ENCODE results near the gene ARAP2.

ARAP2 gene

GRCh38 chr4:36180206-36180605 is 64.1 kb downstream of the ARAP2 start:
- no peak for DNase-seq (ENCODE audit: low read depth)

GRCh38 chr4:36178484-36178883 is 65.8 kb downstream of the ARAP2 start:
- no peak for DNase-seq (ENCODE audit: low read depth)

DNA sequence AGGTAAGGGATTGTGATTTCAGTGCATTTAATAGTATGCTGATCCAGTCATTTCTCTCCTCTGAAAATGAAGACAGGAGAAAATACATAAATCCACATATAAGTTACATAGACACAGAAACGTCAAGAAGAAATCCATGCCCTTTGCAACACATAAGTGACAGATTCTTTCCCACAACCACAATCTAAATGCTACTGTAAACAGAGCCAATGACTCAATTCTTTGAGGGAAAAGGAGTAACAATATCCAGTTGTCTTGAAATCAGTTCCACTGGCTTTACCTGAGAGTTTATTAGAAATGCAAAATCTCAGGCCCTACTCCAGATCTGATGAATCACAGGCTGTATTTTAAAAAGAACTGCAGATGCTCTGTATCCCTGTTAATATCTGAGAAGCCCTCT is 66.4 kb downstream of the ARAP2 start:
- peak; percentile 16 for DNase-seq (ENCODE audit: low read depth)

GRCh38 chr4:36174570-36174969 is 69.7 kb downstream of the ARAP2 start:
- no peak for DNase-seq (ENCODE audit: low read depth)

DNA sequence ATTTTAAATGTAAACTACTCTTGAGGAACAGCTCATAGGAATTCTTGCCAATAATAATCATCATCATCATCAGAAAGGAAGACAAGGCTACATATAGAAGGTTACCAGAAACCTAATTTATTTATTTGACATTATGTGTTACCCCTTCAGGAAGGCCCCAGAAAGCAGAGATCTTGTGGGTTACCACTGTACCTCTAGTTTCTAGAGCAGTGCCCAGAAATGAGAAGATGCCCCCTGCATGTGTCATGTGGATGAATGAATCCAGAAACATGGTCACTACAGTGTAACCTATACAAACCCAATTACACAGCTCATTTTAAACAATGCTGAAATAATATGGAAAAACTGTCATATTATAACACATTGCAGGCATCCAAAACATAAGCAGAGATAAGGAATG is 70.4 kb downstream of the ARAP2 start:
- no peak for DNase-seq (ENCODE audit: low read depth)

DNA sequence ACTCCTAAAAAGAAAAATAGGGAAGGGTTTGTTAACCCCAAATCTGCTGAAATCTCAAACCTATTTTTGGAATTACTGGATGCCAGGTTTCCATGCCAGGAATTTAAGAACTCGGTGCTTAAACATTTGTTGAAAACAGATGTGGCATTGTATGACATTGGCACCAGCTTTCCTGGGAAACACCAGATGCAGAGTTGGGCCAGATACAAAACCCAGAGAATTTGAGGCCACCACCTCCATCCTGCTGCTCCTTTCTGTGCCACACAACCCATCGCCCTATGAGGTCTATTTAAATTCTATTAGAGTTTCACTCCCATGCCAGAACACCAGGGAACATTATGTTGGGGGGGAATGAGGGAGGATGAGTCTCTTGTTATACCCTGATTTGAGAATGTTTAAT is 71.7 kb downstream of the ARAP2 start:
- DNase-seq (ENCODE audit: low read depth): no peak

GRCh38 chr4:36168127-36168878 is 76.0 kb downstream of the ARAP2 start:
- DNase-seq (ENCODE audit: low read depth): peak; percentile 6

DNA sequence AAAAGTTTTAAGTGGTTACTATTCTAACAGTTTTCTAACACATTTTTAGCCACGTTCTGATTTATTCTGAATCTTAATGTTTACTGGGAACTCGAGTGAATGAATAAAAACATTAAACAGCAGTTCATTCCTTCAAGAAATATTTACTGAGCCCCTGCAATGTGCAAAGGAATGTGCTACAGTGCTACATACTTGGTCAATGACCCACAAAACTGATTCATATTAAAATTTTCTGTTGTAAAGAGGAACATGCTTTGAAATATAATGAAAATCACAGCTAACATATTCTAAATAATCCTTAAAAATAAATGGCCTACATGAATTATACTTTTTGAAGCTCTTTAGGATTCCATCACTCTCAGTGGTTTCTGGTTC is 78.7 kb downstream of the ARAP2 start:
- DNase-seq (ENCODE audit: low read depth): peak; percentile 36

DNA sequence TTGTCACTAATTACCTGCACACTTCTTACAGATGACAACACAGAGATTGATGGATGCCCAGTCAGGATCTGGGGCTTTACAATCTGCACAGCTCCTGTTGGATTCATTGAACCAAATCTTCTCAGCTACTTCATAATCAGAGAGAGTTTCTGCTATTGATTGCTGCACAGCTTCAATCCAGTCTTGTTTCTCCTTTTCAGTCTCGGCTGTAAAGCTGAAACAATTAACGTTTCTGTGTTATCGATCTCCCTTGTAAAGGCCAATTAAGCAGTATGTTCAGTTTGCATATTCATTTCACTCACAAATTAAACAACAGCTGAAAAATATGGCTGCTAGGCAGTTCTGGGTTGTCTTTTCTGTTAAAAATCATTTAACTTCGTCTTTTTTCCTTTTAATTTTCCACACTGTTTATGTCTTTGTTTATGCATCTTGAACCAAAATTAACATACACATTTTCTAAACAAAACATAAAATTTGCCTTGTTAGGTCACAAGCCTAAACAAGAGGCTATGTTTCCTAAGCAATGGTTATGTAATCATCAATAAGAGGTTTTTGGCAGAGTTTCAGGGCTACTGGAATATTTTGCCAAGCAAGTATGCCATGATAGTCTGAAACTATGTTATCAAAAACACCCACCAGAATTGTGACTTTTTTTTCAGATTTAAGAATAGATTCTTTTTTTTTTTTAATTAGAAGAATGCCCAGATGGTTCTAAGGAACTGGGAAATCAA is 79.2 kb downstream of the ARAP2 start:
- DNase-seq (ENCODE audit: low read depth): peak; percentile 29

GRCh38 chr4:36163198-36163597 is 81.1 kb downstream of the ARAP2 start:
- DNase-seq (ENCODE audit: low read depth): no peak

GRCh38 chr4:36159208-36159607 is 85.1 kb downstream of the ARAP2 start:
- no peak for DNase-seq (ENCODE audit: low read depth)

DNA sequence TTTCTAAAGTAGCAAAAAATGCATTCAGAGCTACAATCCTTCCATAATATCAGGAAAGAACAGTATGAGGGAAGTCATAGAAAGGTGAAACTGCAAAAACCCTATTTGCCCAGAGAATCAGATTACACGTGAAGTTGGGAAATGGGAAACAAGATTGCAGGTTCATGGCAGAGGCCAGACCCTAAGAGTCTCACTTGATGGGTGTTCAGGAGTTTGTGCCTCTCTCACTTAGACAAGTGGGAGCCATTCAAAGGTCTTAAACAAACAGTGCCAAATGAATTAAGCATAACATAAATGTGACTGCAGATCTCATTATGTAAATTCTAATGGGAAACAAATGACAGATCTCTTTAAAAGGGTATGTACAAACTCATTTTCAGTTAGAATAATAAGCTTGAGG is 91.6 kb downstream of the ARAP2 start:
- DNase-seq (ENCODE audit: low read depth): no peak

DNA sequence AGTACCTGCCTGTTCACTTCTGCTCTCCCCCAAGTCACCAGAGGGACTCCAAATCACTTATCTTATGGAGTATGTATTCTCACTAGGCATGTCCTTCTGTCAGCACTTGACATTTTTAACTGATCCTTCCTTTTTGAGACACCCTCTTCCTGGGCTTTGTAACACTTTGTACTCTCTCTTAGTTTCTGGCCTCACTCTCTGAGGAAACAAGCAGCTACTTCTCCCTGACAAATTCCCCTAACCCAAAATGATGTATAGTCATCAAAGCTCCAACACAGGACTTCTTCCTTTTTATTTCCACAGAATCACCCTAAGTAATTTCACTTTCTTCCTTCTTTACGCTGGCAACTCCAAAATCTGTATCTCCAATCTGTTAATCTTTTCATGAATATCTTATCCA is 101.8 kb downstream of the ARAP2 start:
- DNase-seq (ENCODE audit: low read depth): no peak

DNA sequence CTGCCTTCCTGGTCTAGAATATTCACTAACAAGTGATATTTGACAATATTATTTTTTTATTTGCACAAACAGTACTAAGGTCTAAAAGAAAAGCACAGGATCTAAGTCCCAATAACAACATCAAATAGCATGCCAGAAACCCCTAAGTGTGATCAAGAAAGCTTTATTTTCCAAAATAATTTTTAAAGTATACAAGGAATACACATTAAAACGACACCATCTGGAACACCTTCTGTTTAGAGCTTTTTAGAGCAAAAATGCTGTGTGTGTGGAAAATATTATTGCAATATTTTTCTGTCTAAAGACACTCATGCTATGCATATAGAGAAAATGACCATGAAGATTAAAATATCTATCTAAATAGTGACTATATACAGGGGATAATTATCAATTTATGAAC is 103.1 kb downstream of the ARAP2 start:
- no peak for DNase-seq (ENCODE audit: low read depth)

GRCh38 chr4:36140421-36140820 is 103.9 kb downstream of the ARAP2 start:
- DNase-seq (ENCODE audit: low read depth): no peak

DNA sequence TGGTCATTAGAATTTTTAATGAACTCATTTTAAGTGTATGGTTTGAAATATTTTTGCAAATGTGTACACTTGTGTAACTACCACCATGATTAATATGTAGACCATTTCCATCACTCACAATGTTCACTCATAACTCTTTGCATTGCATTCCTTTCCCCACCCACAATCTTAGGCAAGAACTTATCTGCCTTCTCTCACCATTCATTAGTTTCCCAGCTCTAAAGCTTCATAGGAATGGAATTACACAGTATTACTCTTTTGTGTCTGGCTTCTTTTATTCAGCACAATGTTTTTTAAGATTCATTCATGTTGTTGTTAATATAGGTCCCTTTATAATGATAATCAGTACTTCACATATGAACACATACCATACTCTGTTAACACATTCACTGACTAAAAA is 106.1 kb downstream of the ARAP2 start:
- DNase-seq (ENCODE audit: low read depth): peak; percentile 69

DNA sequence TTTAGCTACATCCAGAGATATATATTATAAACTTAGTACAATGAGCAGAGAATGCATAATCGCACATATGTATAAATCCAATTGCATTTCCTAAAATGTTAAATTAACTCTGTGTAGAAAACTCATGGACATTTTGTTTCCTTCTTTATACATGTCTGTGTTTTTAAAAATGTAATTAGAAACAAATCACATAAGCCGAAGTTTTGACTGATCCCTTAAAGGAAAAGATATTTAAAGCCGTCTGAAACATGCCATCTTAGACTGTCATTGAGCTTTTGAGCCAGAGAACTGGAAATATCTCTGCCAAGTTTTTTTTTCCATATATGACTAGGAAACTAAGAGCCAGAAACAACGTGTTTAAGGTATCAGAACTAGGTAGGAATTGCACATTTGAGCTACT is 107.0 kb downstream of the ARAP2 start:
- DNase-seq (ENCODE audit: low read depth): no peak

- DNase-seq (ENCODE audit: low read depth): no peak
These were observed 110.7 kb downstream of the ARAP2 start for GRCh38 chr4:36133658-36134057.

GRCh38 chr4:36133086-36133485 is 111.2 kb downstream of the ARAP2 start:
- no peak for DNase-seq (ENCODE audit: low read depth)

GRCh38 chr4:36130641-36131040 is 113.7 kb downstream of the ARAP2 start:
- DNase-seq (ENCODE audit: low read depth): no peak

GRCh38 chr4:36128689-36129088 is 115.6 kb downstream of the ARAP2 start:
- peak; percentile 4 for DNase-seq (ENCODE audit: low read depth)

GRCh38 chr4:36123906-36124305 is 120.4 kb downstream of the ARAP2 start:
- no peak for DNase-seq (ENCODE audit: low read depth)

GRCh38 chr4:36115312-36115711 is 129.0 kb downstream of the ARAP2 start:
- DNase-seq (ENCODE audit: low read depth): no peak

- no peak for DNase-seq (ENCODE audit: low read depth)
These were observed 133.1 kb downstream of the ARAP2 start for GRCh38 chr4:36111172-36111571.

All from iris pigment epithelial cell (primary cell).